ENCODE results near the gene C10orf62.

Gene C10orf62

GRCh38 chr10:97585439-97585811 is 4.1 kb upstream of the C10orf62 start:
- no peak for DNase-seq

- DNase-seq, result no peak
Measured at GRCh38 chr10:97587183-97587582, 2.3 kb upstream of the C10orf62 start.

- no peak for DNase-seq
Measured at GRCh38 chr10:97590082-97590747, 694 bp downstream of the C10orf62 start.

- DNase-seq, result no peak
Measured at GRCh38 chr10:97590748-97591495, 1.4 kb downstream of the C10orf62 start.

- DNase-seq, result peak; percentile 50
Measured at GRCh38 chr10:97593421-97593820, 3.9 kb downstream of the C10orf62 start.

- DNase-seq, result peak; percentile 85
Measured at GRCh38 chr10:97596101-97597082, 6.9 kb downstream of the C10orf62 start.

- no peak for DNase-seq
Measured at GRCh38 chr10:97597778-97598177, 8.3 kb downstream of the C10orf62 start.

- no peak for DNase-seq
Measured at GRCh38 chr10:97598407-97599271, 9.1 kb downstream of the C10orf62 start.

- no peak for DNase-seq
Measured at GRCh38 chr10:97599272-97599619, 9.7 kb downstream of the C10orf62 start.

GRCh38 chr10:97600616-97601015 is 11.1 kb downstream of the C10orf62 start:
- no peak for DNase-seq

- DNase-seq, result no peak
Measured at GRCh38 chr10:97601268-97602215, 12.0 kb downstream of the C10orf62 start.

- DNase-seq, result no peak
Measured at GRCh38 chr10:97607095-97607636, 17.6 kb downstream of the C10orf62 start.

- DNase-seq, result no peak
Measured at GRCh38 chr10:97608991-97609561, 19.6 kb downstream of the C10orf62 start.

GRCh38 chr10:97611473-97611872 is 22.0 kb downstream of the C10orf62 start:
- no peak for DNase-seq

- peak; percentile 59 for DNase-seq
Measured at GRCh38 chr10:97612386-97612785, 22.9 kb downstream of the C10orf62 start.

- DNase-seq, result no peak
Measured at GRCh38 chr10:97618285-97618684, 28.8 kb downstream of the C10orf62 start.

GRCh38 chr10:97618733-97619132 is 29.2 kb downstream of the C10orf62 start:
- no peak for DNase-seq

- DNase-seq, result no peak
Measured at GRCh38 chr10:97623277-97623676, 33.8 kb downstream of the C10orf62 start.

- no peak for DNase-seq
Measured at GRCh38 chr10:97627731-97628130, 38.2 kb downstream of the C10orf62 start.

- DNase-seq, result no peak
Measured at GRCh38 chr10:97628228-97628627, 38.7 kb downstream of the C10orf62 start.
